ENCODE results near the gene FPGS.

Gene FPGS

DNA sequence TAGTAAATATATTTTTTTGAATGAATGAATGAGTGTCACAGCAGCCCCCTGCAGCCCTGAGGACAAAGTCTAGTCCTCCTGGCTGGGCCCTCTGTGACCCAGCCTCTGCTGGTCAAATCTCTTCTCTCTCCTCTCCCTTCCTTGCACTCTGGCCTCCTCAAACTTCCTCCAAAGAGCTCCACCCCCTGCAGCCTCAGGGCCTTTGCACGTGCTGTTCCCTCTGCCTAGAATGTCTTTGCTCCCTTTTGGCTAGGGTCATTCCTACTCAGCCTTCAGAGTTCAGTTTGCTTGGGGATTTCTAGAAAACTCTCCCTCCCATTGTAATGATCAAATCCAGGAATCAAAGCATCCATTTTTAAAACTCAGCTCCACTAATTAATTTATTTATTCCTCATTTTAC is 37.3 kb upstream of the FPGS start:
- H3K4me3 ChIP-seq (replicated peaks; ENCODE audit: low read depth, low read length) = no peak overlapping the region
- DNase-seq (ENCODE audit: low read depth) = no peak
- TF ChIP-seq, protein P1, sequence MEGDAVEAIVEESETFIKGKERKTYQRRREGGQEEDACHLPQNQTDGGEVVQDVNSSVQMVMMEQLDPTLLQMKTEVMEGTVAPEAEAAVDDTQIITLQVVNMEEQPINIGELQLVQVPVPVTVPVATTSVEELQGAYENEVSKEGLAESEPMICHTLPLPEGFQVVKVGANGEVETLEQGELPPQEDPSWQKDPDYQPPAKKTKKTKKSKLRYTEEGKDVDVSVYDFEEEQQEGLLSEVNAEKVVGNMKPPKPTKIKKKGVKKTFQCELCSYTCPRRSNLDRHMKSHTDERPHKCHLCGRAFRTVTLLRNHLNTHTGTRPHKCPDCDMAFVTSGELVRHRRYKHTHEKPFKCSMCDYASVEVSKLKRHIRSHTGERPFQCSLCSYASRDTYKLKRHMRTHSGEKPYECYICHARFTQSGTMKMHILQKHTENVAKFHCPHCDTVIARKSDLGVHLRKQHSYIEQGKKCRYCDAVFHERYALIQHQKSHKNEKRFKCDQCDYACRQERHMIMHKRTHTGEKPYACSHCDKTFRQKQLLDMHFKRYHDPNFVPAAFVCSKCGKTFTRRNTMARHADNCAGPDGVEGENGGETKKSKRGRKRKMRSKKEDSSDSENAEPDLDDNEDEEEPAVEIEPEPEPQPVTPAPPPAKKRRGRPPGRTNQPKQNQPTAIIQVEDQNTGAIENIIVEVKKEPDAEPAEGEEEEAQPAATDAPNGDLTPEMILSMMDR (IDR thresholded peaks at IDR 0.05; ENCODE audit: low read length, missing control alignments) = no peak

GRCh38 chr9:127767410-127767809 is 35.3 kb upstream of the FPGS start:
- no peak overlapping the region for H3K4me3 ChIP-seq (replicated peaks; ENCODE audit: low read depth, low read length)
- no peak for DNase-seq (ENCODE audit: low read depth)
- TF ChIP-seq, protein P1 (IDR thresholded peaks at IDR 0.05; ENCODE audit: low read length, missing control alignments) = no peak

- TF ChIP-seq, protein P1 (IDR thresholded peaks at IDR 0.05; ENCODE audit: low read length, missing control alignments) = no peak
- DNase-seq (ENCODE audit: low read depth) = peak; percentile 41
- H3K4me3 ChIP-seq (replicated peaks; ENCODE audit: low read depth, low read length) = no peak overlapping the region
These were observed 34.8 kb upstream of the FPGS start for GRCh38 chr9:127767909-127768331.

DNA sequence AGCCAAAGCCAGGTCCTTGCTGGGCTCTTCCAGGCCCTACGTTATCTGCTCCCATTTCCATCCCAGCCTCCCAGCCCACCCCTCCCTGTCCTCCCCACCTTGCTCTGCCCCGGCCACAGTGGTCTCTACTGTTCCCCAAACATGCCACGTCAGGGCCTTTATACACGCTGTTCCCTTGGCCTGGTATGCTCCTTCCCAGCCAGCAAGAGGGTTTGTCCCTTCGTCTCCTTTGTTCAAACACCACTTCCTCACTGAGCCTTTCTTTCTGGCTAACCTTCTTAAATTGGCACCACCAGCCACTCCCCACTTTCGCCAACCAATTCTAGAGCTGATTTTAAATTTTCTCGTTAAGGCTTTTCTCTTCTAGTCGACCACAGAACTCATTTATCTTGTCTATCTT is 34.0 kb upstream of the FPGS start:
- TF ChIP-seq, protein P1 (IDR thresholded peaks at IDR 0.05; ENCODE audit: low read length, missing control alignments) = no peak
- no peak for DNase-seq (ENCODE audit: low read depth)
- H3K4me3 ChIP-seq (replicated peaks; ENCODE audit: low read depth, low read length) = no peak overlapping the region

- H3K4me3 ChIP-seq (replicated peaks; ENCODE audit: low read depth, low read length) = no peak overlapping the region
- DNase-seq (ENCODE audit: low read depth) = no peak
- TF ChIP-seq, protein P1 (IDR thresholded peaks at IDR 0.05; ENCODE audit: low read length, missing control alignments) = no peak
These were observed 33.6 kb upstream of the FPGS start for GRCh38 chr9:127769101-127769500.

DNA sequence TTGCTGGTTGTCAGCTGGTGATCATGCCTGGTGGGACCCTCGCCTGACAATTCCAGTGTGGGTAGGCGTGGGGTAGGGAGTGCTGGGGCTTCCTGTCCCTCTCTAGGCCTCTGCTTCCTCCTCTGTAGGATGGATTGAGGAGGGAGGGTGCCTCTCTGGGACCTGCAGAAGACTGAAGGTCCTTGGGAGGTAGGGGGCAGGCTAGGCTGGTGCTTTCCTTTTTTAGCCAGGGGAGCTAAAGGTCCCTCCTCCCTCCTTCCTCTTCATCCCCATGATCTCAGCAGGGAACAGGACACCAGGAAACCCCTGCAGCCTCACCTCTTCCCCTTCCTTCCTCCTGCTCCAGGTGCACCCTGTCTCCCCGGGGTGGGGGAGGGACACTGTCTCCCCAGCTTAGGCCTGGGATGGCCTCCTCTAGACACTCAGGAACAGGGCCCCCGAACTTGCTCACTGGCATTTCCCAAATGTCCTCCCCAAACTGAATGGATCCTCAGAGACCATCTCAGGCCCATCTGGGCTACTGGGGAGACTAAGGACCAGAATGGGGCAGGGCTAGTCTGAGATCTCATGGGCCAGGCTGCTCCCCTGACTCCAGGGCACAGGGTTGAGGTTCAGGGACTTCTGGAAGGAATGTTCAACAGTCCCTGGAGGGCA is 32.6 kb upstream of the FPGS start:
- no peak for DNase-seq (ENCODE audit: low read depth)
- peak overlapping the region; percentile 67 for H3K4me3 ChIP-seq (replicated peaks; ENCODE audit: low read depth, low read length)
- TF ChIP-seq, protein P1 (IDR thresholded peaks at IDR 0.05; ENCODE audit: low read length, missing control alignments) = no peak

DNA sequence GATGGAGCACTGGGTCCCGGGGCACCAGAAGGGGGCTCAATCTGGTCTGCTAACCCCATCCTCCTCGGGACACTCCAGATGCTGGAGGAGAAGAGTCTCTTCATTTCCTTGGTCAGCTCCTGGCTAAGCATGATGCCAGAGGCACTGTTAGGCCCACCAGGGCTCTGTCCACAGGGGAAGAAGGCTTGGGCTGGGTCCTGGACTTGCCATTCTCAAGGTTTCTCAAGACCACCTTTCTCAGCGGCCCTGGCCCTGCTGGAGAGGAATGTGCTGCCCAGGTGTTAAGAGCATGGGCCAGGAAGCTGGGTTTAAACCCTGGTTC is 32.1 kb upstream of the FPGS start:
- no peak for DNase-seq (ENCODE audit: low read depth)
- TF ChIP-seq, protein P1 (IDR thresholded peaks at IDR 0.05; ENCODE audit: low read length, missing control alignments) = no peak
- H3K4me3 ChIP-seq (replicated peaks; ENCODE audit: low read depth, low read length) = peak overlapping the region; percentile 67
